HepG2 (cell line): ENCODE measurements around the gene FGD5. TPM values are rescaled to one million over a fixed set of nuclear protein-coding genes. Genes with fewer than 3 reads are reported as not detected.

ENCODE experiments used
- BCL6 ChIP-seq: IDR thresholded peaks from 2 replicates; pipeline ENCODE4 v1.6.1; 2016; ENCODE audit warnings: missing genetic modification reagents, missing compliant biosample characterization
- FOSL2 ChIP-seq: sonication (generic); formaldehyde crosslinking; IDR thresholded peaks from 2 replicates; pipeline ENCODE4 v1.4.0; 2020; ENCODE audit warnings: missing genetic modification reagents
- FOXA3 ChIP-seq: IDR thresholded peaks from 2 replicates; pipeline ENCODE4 v1.6.1; 2016; ENCODE audit warnings: missing genetic modification reagents, missing compliant biosample characterization
- FOXK1 ChIP-seq: sonication (generic); formaldehyde crosslinking; IDR thresholded peaks from 2 replicates; pipeline ENCODE4 v1.4.0; 2020; ENCODE audit warnings: low read depth, missing genetic modification reagents, borderline replicate concordance
- GPBP1L1 ChIP-seq: sonication (generic); formaldehyde crosslinking; IDR thresholded peaks from 2 replicates; pipeline ENCODE4 v1.5.0; 2020; ENCODE audit warnings: mild to moderate bottlenecking, missing genetic modification reagents
- GRHL1 ChIP-seq: sonication (generic); formaldehyde crosslinking; conservative IDR thresholded peaks from 2 replicates; pipeline ENCODE4 v1.8.0; 2022; ENCODE audit warnings: missing genetic modification reagents
- HCFC1 ChIP-seq: fragments of 150-350 bp; IDR thresholded peaks from 2 replicates; pipeline ENCODE4 v1.6.1; 2014; ENCODE audit warnings: low read depth, low read length
- HMGXB4 ChIP-seq, 2 experiments: sonication (generic) in 1 of 2; formaldehyde crosslinking in 1 of 2; IDR thresholded peaks; 2 replicates each; pipeline versions ENCODE4 v1.4.0 to v1.6.1; 2018 to 2020; ENCODE audit warnings: missing genetic modification reagents in 2 of 2, borderline replicate concordance in 1 of 2, low read depth in 1 of 2, mild to moderate bottlenecking in 1 of 2, missing biosample characterization in 1 of 2
- KDM4B ChIP-seq: sonication (generic); formaldehyde crosslinking; IDR thresholded peaks from 2 replicates; pipeline ENCODE4 v1.4.0; 2020; ENCODE audit warnings: missing genetic modification reagents
- KLF12 ChIP-seq: sonication (generic); formaldehyde crosslinking; IDR thresholded peaks from 2 replicates; pipeline ENCODE4 v1.4.0; 2020; ENCODE audit warnings: missing genetic modification reagents, borderline replicate concordance
- MAF1 ChIP-seq: sonication (generic); formaldehyde crosslinking; IDR thresholded peaks from 2 replicates; pipeline ENCODE4 v1.5.0; 2020; ENCODE audit warnings: missing genetic modification reagents, borderline replicate concordance
- NFE2L2 ChIP-seq: fragments of 150-350 bp; IDR thresholded peaks from 2 replicates; pipeline ENCODE4 v1.6.1; 2014; ENCODE audit warnings: low read length
- NFKB2 ChIP-seq: sonication (generic); formaldehyde crosslinking; IDR thresholded peaks from 2 replicates; pipeline ENCODE4 v1.4.0; 2020; ENCODE audit warnings: missing genetic modification reagents, borderline replicate concordance
- POLR2A ChIP-seq, 2 experiments: IDR thresholded peaks; 2 replicates each; pipeline ENCODE4 v1.6.1; 2011; ENCODE audit warnings: low read depth in 2 of 2, low read length in 2 of 2, mild to moderate bottlenecking in 1 of 2, moderate library complexity in 1 of 2; ENCODE audit not compliant: insufficient read depth in 1 of 2
- SP5 ChIP-seq: IDR thresholded peaks from 2 replicates; pipeline ENCODE4 v1.6.1; 2016; ENCODE audit warnings: low read depth, borderline replicate concordance
- THAP8 ChIP-seq: sonication (generic); formaldehyde crosslinking; IDR thresholded peaks from 2 replicates; pipeline ENCODE4 v1.5.1; 2020; ENCODE audit warnings: missing genetic modification reagents, mild to moderate bottlenecking, borderline replicate concordance
- ZBTB1 ChIP-seq: sonication (generic); formaldehyde crosslinking; IDR thresholded peaks from 2 replicates; pipeline ENCODE4 v1.4.0; 2020; ENCODE audit warnings: missing genetic modification reagents, borderline replicate concordance
- ZBTB8A ChIP-seq: sonication (generic); formaldehyde crosslinking; IDR thresholded peaks from 2 replicates; pipeline ENCODE4 v1.4.0; 2020; ENCODE audit warnings: mild to moderate bottlenecking, low read depth, missing genetic modification reagents, borderline replicate concordance
- ZKSCAN8 ChIP-seq: IDR thresholded peaks from 2 replicates; pipeline ENCODE4 v1.6.1; 2016; ENCODE audit warnings: borderline replicate concordance, missing genetic modification reagents, missing compliant biosample characterization
- ZNF143 ChIP-seq: sonication (generic); formaldehyde crosslinking; IDR thresholded peaks from 2 replicates; pipeline ENCODE4 v1.4.0; 2020; ENCODE audit warnings: missing genetic modification reagents
- ZNF660 ChIP-seq: sonication (generic); formaldehyde crosslinking; IDR thresholded peaks from 2 replicates; pipeline ENCODE4 v1.5.1; 2020; ENCODE audit warnings: mild to moderate bottlenecking, low read depth, missing genetic modification reagents, borderline replicate concordance
- ZNF691 ChIP-seq: sonication (generic); formaldehyde crosslinking; IDR thresholded peaks from 2 replicates; pipeline ENCODE4 v1.4.0; 2020; ENCODE audit warnings: missing genetic modification reagents, low read depth, mild to moderate bottlenecking, borderline replicate concordance
- ZNF703 ChIP-seq: sonication (generic); formaldehyde crosslinking; IDR thresholded peaks from 2 replicates; pipeline ENCODE4 v1.5.1; 2020; ENCODE audit warnings: missing genetic modification reagents, mild to moderate bottlenecking, moderate library complexity, borderline replicate concordance
- polyA plus RNA-seq, 8 experiments: library from polyadenylated mRNA; depleted of rRNA in 3 of 8; stranded (reverse) in 7 of 8; unstranded in 1 of 8; fragments of >200 nt; fragmentation: Illumina TruSeq in 4 of 8; extraction: Trizol in 4 of 8; gene quantifications; 2 replicates each; pipeline versions ENCODE4 v1.2.1 to v1.2.3, GENCODE V29; 2011 to 2016; ENCODE audit warnings: low read depth in 4 of 8, missing spikeins in 1 of 8, mixed read lengths in 1 of 8; ENCODE audit not compliant: insufficient read depth in 1 of 8
- total RNA-seq, 5 experiments: library from RNA; depleted of rRNA; stranded (reverse); fragments of >200 nt; fragmentation: Illumina TruSeq; extraction: Trizol; gene quantifications; 2 replicates each; pipeline ENCODE4 v1.2.3, GENCODE V29; 2016; ENCODE audit warnings: low read depth in 1 of 5

The FGD5 gene
- total and polyA plus RNA-seq, 2 of the 13 experiments (the other 11 are each of a cell fraction or from before 2014, with no cell fraction given): 0.17 TPM; not detected in 1

- TF ChIP-seq HMGXB4 (CRISPR knock-in tag; IDR thresholded peaks at IDR 0.05; ENCODE audit: borderline replicate concordance in 1 of 2, low read depth in 1 of 2): 0 out of 4 replicates have a peak, but pooled peaks of 1 of the 2 experiments have one; percentile 20
- no peak for TF ChIP-seq GRHL1 (CRISPR knock-in tag)
- TF ChIP-seq POLR2A (IDR thresholded peaks at IDR 0.05; ENCODE audit: insufficient read depth in 1 of 2, low read depth in 2 of 2, low read length in 2 of 2): no peak
- no peak for TF ChIP-seq ZBTB1 (CRISPR knock-in tag)
- no peak for TF ChIP-seq ZKSCAN8 (CRISPR knock-in tag)
- TF ChIP-seq HCFC1: no peak
- TF ChIP-seq ZNF703 (CRISPR knock-in tag): no peak
- peak; percentile 25; the same call in 1 of the 2 replicates for TF ChIP-seq BCL6 (CRISPR knock-in tag)
- no peak for TF ChIP-seq FOXK1
- no peak for TF ChIP-seq MAF1 (CRISPR knock-in tag)
- TF ChIP-seq NFKB2: no peak
- no peak for TF ChIP-seq FOXA3 (CRISPR knock-in tag)
- no peak for TF ChIP-seq ZNF691 (CRISPR knock-in tag)
- no peak for TF ChIP-seq SP5 (CRISPR knock-in tag)
- peak; percentile 60; the same call in 1 of the 2 replicates for TF ChIP-seq FOSL2 (CRISPR knock-in tag)
- no peak for TF ChIP-seq ZBTB8A (CRISPR knock-in tag)
- TF ChIP-seq ZNF143 (CRISPR knock-in tag): no peak
- TF ChIP-seq KLF12: no peak
- TF ChIP-seq KDM4B (CRISPR knock-in tag): no peak
- no peak for TF ChIP-seq THAP8 (CRISPR knock-in tag)
- no peak for TF ChIP-seq GPBP1L1 (CRISPR knock-in tag)
- no peak for TF ChIP-seq ZNF660
- peak; percentile 26; the same call in 1 of the 2 replicates for TF ChIP-seq NFE2L2
These were observed 15.4 kb upstream of the FGD5 start (continued) for GRCh38 chr3:14803101-14803980.
